GM19468 (cell line): ENCODE results near the gene F7.
"Not testable (repeated sequence)": the region's sequence is repeated elsewhere in the genome, so short reads cannot be mapped to it uniquely, and the experiment has no call there.

Source experiments
- ATAC-seq: cut with Tn5 transposase; IDR thresholded peaks from one replicate; pipeline ENCODE4 v1.9.1; 2021; ENCODE audit warnings: mild to moderate bottlenecking, moderate library complexity, moderate number of reproducible peaks; ENCODE audit not compliant: unreplicated experiment; ENCODE audit errors: extremely low read depth

The F7 gene

GRCh38 chr13:113105032-113105920 is at the start of gene F7:
Gene F7 (plus strand): TSS chr13:113105791. CDS start chr13:113105842, 51 bp downstream.
- ATAC-seq, result no peak

- no peak for ATAC-seq
Observed at GRCh38 chr13:113057084-113057483, 48.5 kb upstream of the F7 start.

- ATAC-seq, result not testable (repeated sequence)
Observed at GRCh38 chr13:113057559-113057958, 48.0 kb upstream of the F7 start.

- no peak for ATAC-seq
Observed at GRCh38 chr13:113058129-113058987, 47.2 kb upstream of the F7 start.

GRCh38 chr13:113058988-113059850 is 46.4 kb upstream of the F7 start:
- no peak for ATAC-seq

GRCh38 chr13:113059891-113060290 is 45.7 kb upstream of the F7 start:
- no peak for ATAC-seq

- no peak for ATAC-seq
Observed at GRCh38 chr13:113060557-113061270, 44.9 kb upstream of the F7 start.

- ATAC-seq, result no peak
Observed at GRCh38 chr13:113061271-113061625, 44.3 kb upstream of the F7 start.

- no peak for ATAC-seq
Observed at GRCh38 chr13:113061796-113062425, 43.7 kb upstream of the F7 start.

GRCh38 chr13:113062691-113063090 is 42.9 kb upstream of the F7 start:
- no peak for ATAC-seq

- no peak for ATAC-seq
Observed at GRCh38 chr13:113063091-113063491, 42.5 kb upstream of the F7 start.

GRCh38 chr13:113064000-113064533 is 41.5 kb upstream of the F7 start:
- no peak for ATAC-seq

- no peak for ATAC-seq
Observed at GRCh38 chr13:113064534-113065405, 40.8 kb upstream of the F7 start.

GRCh38 chr13:113065406-113066141 is 40.0 kb upstream of the F7 start:
- no peak for ATAC-seq

GRCh38 chr13:113066142-113066455 is 39.5 kb upstream of the F7 start:
- ATAC-seq, result no peak

- ATAC-seq, result no peak
Observed at GRCh38 chr13:113066746-113067145, 38.8 kb upstream of the F7 start.
